Measurements from ENCODE around the gene MYBBP1A.

The MYBBP1A gene

DNA sequence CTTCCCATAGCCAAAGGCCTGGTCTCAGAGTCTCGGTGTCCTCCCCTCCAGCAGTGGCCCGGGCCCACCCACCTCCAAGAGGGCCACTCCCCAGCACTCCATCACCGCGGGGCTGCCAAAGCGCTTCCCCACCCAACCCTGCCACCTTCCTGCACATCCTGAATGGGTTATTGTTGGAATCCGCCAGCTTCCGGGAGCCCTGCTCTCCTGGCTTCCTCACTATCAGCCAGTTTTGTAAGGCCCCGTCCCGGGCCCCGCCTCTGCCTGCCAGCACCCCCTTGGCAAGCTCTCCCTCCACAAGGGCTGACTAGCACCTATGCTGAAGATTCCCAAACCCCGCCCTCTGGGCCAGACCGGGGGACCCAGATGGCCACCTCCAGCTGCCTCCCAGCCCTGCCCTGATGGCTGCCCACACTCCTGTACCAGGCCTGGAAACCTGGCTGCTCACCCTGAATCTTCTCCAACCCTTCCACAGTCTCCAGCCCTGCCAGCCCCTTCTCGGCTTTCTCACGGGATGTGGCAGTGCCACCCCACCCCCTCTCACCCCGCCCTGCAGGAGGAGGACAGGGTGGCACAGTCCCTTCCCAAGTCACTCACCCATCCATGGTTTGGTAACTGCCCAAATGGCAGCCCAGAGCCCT lies 14.4 kb downstream of the MYBBP1A start:
- no peak overlapping the region for H3K4me3 ChIP-seq (replicated peaks; ENCODE audit: low read depth, low read length)
- peaks cover 52% of the 10 kb centered on the region for H3K36me3 ChIP-seq (ENCODE audit: control insufficient read depth, insufficient read depth, low read length)
- TF ChIP-seq, protein P1, sequence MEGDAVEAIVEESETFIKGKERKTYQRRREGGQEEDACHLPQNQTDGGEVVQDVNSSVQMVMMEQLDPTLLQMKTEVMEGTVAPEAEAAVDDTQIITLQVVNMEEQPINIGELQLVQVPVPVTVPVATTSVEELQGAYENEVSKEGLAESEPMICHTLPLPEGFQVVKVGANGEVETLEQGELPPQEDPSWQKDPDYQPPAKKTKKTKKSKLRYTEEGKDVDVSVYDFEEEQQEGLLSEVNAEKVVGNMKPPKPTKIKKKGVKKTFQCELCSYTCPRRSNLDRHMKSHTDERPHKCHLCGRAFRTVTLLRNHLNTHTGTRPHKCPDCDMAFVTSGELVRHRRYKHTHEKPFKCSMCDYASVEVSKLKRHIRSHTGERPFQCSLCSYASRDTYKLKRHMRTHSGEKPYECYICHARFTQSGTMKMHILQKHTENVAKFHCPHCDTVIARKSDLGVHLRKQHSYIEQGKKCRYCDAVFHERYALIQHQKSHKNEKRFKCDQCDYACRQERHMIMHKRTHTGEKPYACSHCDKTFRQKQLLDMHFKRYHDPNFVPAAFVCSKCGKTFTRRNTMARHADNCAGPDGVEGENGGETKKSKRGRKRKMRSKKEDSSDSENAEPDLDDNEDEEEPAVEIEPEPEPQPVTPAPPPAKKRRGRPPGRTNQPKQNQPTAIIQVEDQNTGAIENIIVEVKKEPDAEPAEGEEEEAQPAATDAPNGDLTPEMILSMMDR (IDR thresholded peaks at IDR 0.05; ENCODE audit: insufficient read depth, low read length, poor library complexity, severe bottlenecking) = no peak
- H3K27me3 ChIP-seq (replicated peaks; ENCODE audit: control insufficient read depth, insufficient read depth, low read length) = no peaks in the 10 kb centered on the region
- no peak for DNase-seq (ENCODE audit: extremely low read depth, insufficient read length)

DNA sequence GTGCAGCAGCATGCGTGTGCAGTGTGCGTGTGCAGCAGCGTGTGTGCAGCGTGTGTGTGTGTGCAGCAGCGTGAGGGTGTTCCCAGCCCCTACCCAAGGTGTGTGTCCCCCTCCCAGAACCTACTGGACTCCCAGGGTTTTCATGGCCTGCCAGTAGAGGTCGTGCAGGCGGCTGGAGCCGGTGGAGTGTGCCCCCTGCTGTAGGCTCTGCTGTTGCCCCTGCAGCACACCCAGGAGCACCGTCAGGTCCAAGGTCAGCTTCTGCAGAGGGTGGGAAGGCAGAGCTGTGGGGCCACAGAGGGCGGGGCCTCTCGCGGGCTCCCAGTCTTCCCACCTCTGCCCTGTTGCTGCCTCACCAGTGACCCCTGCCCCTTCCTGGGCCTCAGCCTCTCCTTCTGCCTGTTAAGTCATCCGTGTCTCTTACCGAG lies 14.9 kb downstream of the MYBBP1A start:
- TF ChIP-seq, protein P1 (IDR thresholded peaks at IDR 0.05; ENCODE audit: insufficient read depth, low read length, poor library complexity, severe bottlenecking) = peak; percentile 40
- peak; percentile 17 for DNase-seq (ENCODE audit: extremely low read depth, insufficient read length)

DNA sequence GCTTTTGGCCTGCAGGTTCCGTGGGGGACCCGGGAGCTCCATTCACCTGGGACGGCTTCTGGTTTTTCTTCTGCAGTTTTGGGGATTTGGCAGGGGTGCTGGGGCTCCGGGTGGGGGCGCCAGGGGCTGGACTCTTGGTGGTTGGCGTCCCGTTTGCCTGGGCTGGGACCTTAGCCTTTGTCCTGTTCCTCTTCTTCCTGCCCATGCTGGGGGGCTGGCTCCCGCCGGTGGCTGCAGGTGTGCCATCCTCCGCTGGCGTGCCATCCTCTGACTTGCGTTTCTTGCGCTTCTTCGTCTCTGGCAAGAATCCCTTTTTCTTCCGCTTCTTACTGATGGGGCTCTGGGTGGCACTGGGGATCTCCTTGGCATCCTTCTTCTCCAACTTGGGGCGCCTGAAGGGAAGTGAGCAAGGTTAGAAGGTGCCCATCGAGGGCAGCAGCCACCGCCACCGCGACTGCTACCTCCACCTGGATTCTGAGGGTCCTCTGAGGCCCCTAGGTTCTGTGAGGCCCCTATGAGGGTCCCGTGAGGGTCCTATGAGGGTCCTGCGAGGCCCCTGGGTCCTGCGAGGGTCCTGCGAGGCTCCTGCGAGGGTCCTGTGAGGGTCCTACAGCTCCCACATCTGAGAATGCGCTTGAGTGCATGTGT lies 15.5 kb downstream of the MYBBP1A start:
- Histone ChIP-seq H3K4me3 (replicated peaks; ENCODE audit: low read depth, low read length) (no peak overlapping the region), H3K36me3 (ENCODE audit: control insufficient read depth, insufficient read depth, low read length) (peaks cover 45% of the 10 kb centered on the region), H3K27me3 (replicated peaks; ENCODE audit: control insufficient read depth, insufficient read depth, low read length) (no peaks in the 10 kb centered on the region)
- TF ChIP-seq, protein P1 (IDR thresholded peaks at IDR 0.05; ENCODE audit: insufficient read depth, low read length, poor library complexity, severe bottlenecking) = no peak
- DNase-seq (ENCODE audit: extremely low read depth, insufficient read length) = peak; percentile 9

More for the DNA sequence above, 14.9 kb downstream of the MYBBP1A start:
- H3K36me3 ChIP-seq (ENCODE audit: control insufficient read depth, insufficient read depth, low read length) = peaks cover 46% of the 10 kb centered on the region
- no peak overlapping the region for H3K4me3 ChIP-seq (replicated peaks; ENCODE audit: low read depth, low read length)
- no peaks in the 10 kb centered on the region for H3K27me3 ChIP-seq (replicated peaks; ENCODE audit: control insufficient read depth, insufficient read depth, low read length)

DNA sequence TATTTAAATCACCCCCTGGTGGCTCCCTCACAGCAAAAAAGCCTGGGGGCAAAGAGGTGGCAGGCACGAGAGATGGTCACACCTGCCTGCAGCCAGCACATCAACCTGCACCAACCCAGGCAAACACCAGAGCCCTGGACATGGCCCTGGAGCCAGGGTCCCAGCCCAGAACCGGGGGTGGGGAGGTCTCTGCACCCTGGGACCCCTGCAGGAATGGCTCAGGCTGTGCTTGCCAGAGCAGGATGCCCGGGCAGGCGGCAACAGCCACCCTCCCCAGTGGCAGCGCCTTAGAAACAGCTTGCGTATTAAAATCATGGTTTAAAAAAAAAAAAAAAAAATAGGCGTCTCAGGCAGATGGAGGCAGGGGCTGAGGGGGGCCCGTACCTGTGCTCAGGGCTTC lies 16.2 kb downstream of the MYBBP1A start:
- Histone ChIP-seq H3K4me3 (replicated peaks; ENCODE audit: low read depth, low read length) (no peak overlapping the region), H3K36me3 (ENCODE audit: control insufficient read depth, insufficient read depth, low read length) (peaks cover 42% of the 10 kb centered on the region), H3K27me3 (replicated peaks; ENCODE audit: control insufficient read depth, insufficient read depth, low read length) (no peaks in the 10 kb centered on the region)
- no peak for DNase-seq (ENCODE audit: extremely low read depth, insufficient read length)
- TF ChIP-seq, protein P1 (IDR thresholded peaks at IDR 0.05; ENCODE audit: insufficient read depth, low read length, poor library complexity, severe bottlenecking) = no peak

DNA sequence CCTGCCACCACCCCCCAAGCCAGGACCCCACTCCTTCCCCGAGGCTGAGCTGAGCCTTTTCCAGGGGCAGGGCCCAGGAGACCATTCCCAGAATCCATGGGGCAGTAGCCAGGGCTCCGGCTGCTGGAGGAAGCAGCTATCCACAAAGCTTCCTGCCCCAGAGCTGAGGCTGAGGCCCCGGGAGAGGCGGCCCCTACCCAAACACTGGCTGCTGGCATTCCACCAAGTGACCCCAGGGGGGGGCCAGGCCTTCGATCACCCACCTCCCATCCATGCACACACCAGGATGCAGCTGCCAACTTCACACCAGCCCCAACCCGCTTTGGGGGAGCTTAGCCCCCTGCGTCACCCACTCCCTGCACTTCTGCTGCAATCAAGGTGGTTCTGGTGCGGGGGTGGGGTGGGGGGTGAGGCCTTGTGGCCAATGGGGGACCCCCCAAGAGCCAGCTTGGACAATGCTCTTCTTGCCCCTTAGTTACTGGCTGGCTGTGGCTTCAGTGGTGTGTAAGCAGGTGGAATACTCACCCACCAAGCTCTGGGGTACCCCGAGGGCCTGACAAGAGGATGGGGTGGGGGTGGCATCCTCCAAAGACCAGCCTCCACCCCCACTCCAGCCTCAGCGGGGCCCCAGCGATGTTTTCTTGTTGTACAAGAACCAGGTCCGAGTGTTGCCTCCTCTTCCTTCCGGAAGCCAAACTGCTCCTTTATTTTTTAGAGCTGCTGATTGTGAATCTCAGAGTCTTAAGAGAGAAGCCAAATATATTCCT lies 16.8 kb downstream of the MYBBP1A start:
- Histone ChIP-seq H3K27me3 (replicated peaks; ENCODE audit: control insufficient read depth, insufficient read depth, low read length) (no peaks in the 10 kb centered on the region), H3K36me3 (ENCODE audit: control insufficient read depth, insufficient read depth, low read length) (peaks cover 42% of the 10 kb centered on the region), H3K4me3 (replicated peaks; ENCODE audit: low read depth, low read length) (no peak overlapping the region)
- no peak for DNase-seq (ENCODE audit: extremely low read depth, insufficient read length)
- TF ChIP-seq, protein P1 (IDR thresholded peaks at IDR 0.05; ENCODE audit: insufficient read depth, low read length, poor library complexity, severe bottlenecking) = no peak
